ENCODE measurements around the gene SCUBE2. TPM values are rescaled to one million over a fixed set of nuclear protein-coding genes. Genes with fewer than 3 reads are reported as not detected.

The SCUBE2 gene
- 1 to 10 TPM; 2.5 to 7.4 TPM for total RNA-seq
- long read RNA-seq, donor 1, full-length matches to known transcripts, result 3 of 6 reads
- long read RNA-seq, donor 1, partial matches to known transcripts, result 1 of 6 reads
- long read RNA-seq, donor 1, other reads (novel, unspliced or antisense), result 2 of 6 reads
- long read RNA-seq, donor 2, partial matches to known transcripts, result 1 of 1 reads
- long read RNA-seq, donor 2, other reads (novel, unspliced or antisense), result 0 of 1 reads

GRCh38 chr11:9091044-9091922 lies at the start of gene SCUBE2:
SCUBE2 (minus strand) TSS chr11:9091599; CDS start chr11:9091528, 71 bp downstream.
- intact Hi-C loops (cut with DNase I), result no loop called here
- DNase-seq (ENCODE audit: low spot score), result no peak

- DNase-seq (ENCODE audit: low spot score), result no peak
- intact Hi-C loops (cut with DNase I), result no loop called here
Observed at GRCh38 chr11:9141186-9141585, 49.8 kb upstream of the SCUBE2 start.

DNA sequence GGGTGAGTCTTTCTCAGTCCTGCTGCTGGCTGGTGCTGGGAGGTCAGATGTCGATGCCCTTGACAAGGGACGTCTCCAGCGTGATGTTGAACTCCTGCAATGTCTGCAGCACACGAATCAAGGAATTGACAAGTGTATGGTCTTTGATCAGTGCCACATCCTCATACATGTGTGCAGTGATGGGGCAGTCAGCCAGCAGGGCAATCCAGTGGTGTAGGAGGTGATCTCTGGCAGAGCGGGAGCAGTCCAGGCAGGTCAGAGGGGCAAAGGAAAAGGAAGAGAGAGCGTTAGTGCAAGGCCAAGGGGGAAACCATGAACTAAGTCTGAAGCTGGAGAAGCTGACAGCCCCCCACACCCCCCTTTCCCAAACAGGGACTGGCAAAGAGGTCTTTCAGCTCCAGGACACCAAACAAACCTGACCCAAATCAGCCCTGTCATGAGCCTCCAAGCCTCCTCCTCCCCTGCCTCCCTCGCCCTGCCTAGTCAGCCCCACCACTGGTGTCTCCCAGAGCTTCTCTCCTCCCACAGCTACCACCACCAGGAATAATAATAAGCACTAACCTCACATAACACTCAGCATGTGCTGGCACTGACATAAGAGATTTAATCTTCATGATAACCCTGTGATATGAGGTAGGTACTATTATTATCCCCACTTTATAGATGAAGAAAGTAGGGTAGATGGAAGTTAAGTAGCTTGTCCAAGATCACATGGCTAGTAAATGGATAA lies 48.4 kb upstream of the SCUBE2 start:
- no peak for DNase-seq (ENCODE audit: low spot score)
- intact Hi-C loops (cut with DNase I), result loop anchor here (5.0 to 10.0 kb wide), 2 partner anchors 115 to 122 kb away; no protein-coding TSS in a partner anchor

DNA sequence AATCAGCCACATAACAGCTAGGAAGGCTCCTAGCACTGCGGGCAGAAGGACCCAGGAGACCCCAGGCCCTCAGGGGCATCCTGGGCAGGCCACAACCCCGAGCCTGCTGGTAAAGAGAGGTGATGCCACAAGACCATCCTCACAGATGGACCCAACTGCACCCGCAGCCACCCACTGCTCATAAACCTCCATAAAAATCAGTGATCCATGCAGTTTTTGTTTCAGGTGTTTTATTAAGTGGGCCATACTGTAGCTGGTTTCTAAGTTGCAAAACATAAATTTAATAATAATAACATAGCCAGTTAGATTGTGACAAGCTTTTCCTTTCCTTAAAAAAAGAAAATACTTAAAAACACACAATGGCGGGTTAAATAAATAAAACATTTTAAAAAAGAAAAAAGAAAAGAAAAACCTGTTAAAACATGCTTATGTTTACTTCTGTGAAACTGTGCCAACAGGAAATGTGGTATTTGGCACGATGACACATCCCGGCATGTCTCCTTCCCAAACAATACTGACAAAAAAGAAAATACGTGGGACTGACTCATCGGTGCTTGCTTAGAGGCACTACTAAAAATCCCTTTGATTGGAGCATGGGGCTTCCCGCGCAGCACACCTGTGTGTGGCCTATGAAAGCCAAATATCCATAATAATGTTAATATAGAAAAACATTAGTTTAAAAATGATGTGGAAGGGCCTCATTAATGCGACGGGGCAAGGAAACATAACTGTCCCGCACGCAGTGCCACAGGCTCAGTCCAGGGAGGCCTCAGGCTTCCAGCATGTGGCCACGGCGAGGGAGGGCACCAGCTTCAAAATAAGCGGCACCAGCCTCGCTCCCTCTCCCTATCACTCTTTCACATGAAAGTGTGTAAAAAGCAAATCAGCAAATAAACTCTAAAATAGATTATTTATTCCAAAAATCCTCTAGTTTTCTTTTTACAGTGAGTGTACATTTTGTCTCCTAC lies 47.5 kb upstream of the SCUBE2 start:
- no peak for DNase-seq (ENCODE audit: low spot score)
- intact Hi-C loops (cut with DNase I), result loop anchor here (5.0 to 10.0 kb wide), 2 partner anchors 114 to 122 kb away; no protein-coding TSS in a partner anchor

GRCh38 chr11:9138133-9138453 lies 46.7 kb upstream of the SCUBE2 start:
- intact Hi-C loops (cut with DNase I), result loop anchor here (5.0 to 10.0 kb wide), 2 partner anchors 113 to 121 kb away; no protein-coding TSS in a partner anchor

GRCh38 chr11:9137293-9138132 lies 46.1 kb upstream of the SCUBE2 start:
- intact Hi-C loops (cut with DNase I), result loop anchor here (5.0 to 10.0 kb wide), 2 partner anchors 113 to 120 kb away; no protein-coding TSS in a partner anchor
- DNase-seq (ENCODE audit: low spot score), result peak; percentile 93

More at GRCh38 chr11:9138133-9138453, 46.7 kb upstream of the SCUBE2 start:
- DNase-seq (ENCODE audit: low spot score), result no peak

- intact Hi-C loops (cut with DNase I), result loop anchor here (5.0 to 10.0 kb wide), 2 partner anchors 112 to 119 kb away; no protein-coding TSS in a partner anchor
- no peak for DNase-seq (ENCODE audit: low spot score)
Observed at GRCh38 chr11:9136741-9137140, 45.3 kb upstream of the SCUBE2 start.

DNA sequence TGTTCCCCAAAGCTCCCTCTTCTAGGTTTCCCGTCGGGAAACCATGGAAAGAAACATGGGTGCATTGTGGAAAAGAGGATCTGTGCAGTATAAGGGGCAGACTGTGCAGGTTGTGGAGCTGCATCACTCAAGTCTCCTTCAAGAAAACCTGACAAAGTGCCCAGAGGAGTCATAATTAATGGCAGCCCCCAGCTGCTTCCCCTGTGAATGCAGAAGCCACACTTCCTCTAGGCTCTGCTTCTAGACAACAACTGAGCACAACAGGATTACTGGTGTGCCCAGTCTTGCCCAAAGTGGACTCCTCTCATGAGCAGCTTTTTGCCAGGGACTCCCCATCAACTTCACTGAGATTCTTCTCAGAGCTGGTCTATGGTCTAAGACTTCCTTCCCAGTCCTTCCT lies 42.6 kb upstream of the SCUBE2 start:
- intact Hi-C loops (cut with DNase I), result loop anchor here in 1 of 2 donors (10.0 kb wide), 1 partner anchor 109 kb away; no protein-coding TSS in a partner anchor
- no peak for DNase-seq (ENCODE audit: low spot score)

DNA sequence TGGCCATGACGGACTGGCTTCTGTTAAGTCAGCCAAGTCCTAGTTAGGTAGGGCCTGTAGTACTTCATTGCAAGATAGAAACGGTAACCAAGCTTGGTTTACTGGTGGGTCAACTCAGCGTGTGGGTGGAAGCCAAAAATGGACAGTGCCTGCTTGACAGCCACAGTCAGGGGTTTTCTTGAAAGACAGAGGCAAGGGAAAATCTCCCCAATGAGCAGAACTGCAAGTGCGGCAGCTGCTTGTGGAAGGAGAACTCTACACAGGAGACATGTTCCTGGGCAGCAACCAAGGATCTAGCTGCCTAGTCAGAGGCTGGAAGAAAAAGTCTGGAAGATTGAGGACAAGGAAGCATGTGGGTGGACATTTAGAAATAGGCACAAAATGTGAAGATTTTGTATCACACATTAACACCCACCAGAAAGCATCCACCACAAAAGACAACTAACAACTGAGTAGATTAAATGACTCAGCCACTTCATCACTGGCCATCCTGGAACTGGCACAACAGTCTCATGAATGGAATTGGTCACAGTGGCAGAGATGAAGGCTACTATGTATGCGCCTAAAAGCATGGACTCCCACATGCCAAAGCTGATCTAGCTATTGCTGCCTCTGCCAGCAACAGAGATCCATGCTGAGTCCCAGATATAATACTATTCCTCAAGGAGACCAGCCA lies 40.9 kb upstream of the SCUBE2 start:
- intact Hi-C loops (cut with DNase I), result loop anchor here in 1 of 2 donors (10.0 kb wide), 1 partner anchor 108 kb away; no protein-coding TSS in a partner anchor
- DNase-seq (ENCODE audit: low spot score), result no peak

DNA sequence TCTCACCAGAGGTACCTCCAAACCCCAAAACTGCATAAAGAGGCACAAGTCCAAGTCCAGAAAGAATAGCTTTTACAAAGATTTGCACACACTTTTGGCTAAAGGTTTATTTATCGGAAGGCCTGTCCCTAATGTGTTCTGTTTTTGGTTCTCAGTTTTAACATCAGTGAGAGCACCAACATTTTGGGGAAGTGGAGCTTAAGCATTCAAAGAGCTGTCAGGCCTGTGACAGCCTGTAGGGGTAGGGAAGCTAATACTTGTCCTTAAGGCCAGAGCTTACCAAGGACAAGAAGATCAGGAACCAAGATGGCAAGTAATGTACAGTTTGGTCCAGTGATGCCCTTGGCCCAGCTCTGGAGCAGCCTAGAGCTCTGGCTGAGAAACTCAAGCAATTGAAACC lies 38.9 kb upstream of the SCUBE2 start:
- intact Hi-C loops (cut with DNase I), result loop anchor here in 1 of 2 donors (10.0 kb wide), 1 partner anchor 105 kb away; no protein-coding TSS in a partner anchor
- DNase-seq (ENCODE audit: low spot score), result no peak

DNA sequence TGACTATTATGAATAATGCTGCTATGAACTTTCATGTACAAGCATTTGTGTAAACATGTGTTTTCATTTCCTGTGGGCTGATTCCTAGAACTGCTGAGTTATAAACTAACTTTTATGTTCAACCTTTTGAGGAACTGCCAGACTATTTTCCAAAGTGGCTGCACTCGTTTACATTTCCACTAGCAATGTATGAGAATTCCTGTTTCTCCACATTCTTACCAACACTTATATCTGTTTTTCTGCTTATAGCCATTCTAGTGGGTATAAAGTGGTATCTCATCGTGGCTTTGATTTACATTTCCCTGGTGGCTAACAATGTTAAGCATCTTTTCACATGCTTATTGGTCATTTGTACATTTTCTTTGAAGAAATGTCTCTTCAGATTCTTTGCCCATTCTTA lies 35.2 kb upstream of the SCUBE2 start:
- DNase-seq (ENCODE audit: low spot score), result no peak
- intact Hi-C loops (cut with DNase I), result no loop called here

GRCh38 chr11:9125185-9125886 lies 33.9 kb upstream of the SCUBE2 start:
- DNase-seq (ENCODE audit: low spot score), result no peak
- intact Hi-C loops (cut with DNase I), result no loop called here

DNA sequence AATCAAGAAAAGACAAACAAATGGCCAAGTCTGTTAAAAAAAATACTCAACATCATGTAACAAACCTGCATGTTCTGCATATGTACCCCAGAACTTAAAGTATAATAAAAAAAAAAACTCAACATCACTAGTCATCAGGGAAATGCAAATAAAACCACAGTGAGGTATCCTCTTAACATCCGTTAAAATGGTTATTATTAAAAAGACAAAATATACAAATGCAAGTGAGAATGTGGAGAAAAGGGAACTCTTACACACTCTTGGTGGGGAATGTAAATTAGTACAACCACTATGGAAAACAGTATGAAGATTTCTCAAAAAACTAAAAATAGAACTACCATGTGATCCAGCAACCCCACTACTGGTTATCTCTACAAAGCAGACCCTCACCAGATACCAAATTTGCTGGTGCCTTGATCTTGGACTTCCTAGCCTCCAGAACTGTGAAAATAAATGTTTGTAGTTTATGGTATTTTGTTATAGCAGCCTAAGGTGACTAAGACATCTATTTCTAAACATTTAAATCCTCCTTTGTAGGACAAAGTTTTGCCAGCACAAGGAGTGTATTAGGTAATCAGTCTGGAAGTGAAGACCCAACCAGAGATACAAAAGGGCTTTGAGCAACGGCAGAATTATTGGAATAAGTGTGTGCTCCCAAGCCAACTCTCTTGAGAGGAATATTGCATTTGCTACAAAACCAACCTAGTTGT lies 32.4 kb upstream of the SCUBE2 start:
- no peak for DNase-seq (ENCODE audit: low spot score)
- intact Hi-C loops (cut with DNase I), result no loop called here

DNA sequence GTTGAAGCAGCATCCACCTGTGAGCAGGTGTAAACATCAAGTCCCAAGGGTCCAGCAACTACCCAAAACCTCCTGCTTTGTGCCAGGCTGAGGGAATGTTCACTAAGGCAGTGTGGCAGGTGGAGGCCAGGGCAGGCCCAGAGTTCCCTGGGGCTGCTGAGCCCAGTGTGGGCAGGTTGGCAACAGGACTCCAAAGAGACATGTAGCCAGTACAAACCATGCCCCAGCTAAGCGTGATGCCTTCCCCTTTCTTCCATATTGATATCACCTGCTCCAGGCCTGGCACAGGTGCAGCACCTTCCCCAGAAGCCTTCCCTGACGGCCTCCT lies 30.0 kb upstream of the SCUBE2 start:
- intact Hi-C loops (cut with DNase I), result no loop called here

DNA sequence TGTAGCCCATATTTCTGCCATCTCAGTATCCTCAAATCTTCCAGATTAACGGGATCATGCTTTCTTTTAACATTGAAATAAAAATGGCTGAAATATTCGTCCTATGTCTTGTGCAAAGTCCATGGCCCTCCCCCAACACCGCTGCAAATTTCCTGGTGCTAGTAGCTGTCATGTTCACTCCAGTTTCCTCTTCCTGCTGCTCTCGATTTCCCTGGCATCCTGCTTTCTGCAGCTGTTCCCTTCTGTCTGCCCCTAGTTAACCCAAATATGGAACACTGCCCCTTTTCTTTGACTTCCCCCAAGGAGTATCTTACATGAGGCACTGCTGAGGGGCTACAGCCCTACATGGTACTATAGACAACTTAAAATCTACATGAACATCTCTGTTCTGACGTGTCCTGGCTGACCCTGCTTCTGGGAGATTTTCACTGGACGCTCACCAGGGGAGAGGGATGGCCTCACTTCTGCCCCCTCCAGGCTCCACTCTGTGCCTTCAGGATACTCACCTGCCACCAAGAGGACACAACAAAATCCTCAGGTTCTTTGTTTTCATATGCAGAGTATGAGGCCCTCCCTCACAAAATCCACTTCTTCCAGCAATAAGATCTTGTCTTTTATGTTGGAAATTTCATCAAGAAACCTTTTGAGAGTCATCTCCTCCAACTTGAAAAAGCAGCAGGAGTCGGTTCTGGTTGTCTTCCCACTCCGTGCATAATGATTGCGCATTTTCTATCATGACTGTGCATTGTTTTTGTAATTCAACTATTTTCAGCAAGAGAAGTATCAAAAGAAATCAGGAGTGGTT lies 29.5 kb upstream of the SCUBE2 start:
- DNase-seq (ENCODE audit: low spot score), result no peak

More for the DNA sequence above, 30.0 kb upstream of the SCUBE2 start:
- DNase-seq (ENCODE audit: low spot score), result no peak

More for the DNA sequence above, 29.5 kb upstream of the SCUBE2 start:
- intact Hi-C loops (cut with DNase I), result no loop called here
